HG03066 (cell line): Measurements from ENCODE around the gene CBLC.
A peak's percentile ranks its signal among the peaks of the same experiment; 100 is the strongest.

Source experiments
- ATAC-seq: cut with Tn5 transposase; IDR thresholded peaks from one replicate; pipeline ENCODE4 v1.9.1; 2021; ENCODE audit warnings: low read depth; ENCODE audit not compliant: unreplicated experiment

CBLC gene

GRCh38 chr19:44745887-44746600 lies 31.6 kb upstream of the CBLC start:
- no peak for ATAC-seq

- no peak for ATAC-seq
Observed at GRCh38 chr19:44746616-44746945, 31.1 kb upstream of the CBLC start.

- ATAC-seq, result no peak
Observed at GRCh38 chr19:44746946-44747738, 30.5 kb upstream of the CBLC start.

GRCh38 chr19:44747739-44748425 lies 29.8 kb upstream of the CBLC start:
- no peak for ATAC-seq

GRCh38 chr19:44748426-44749254 lies 29.1 kb upstream of the CBLC start, which contains the start of gene BCL3:
BCL3 (plus strand) TSS chr19:44748708; CDS start chr19:44748791, 83 bp downstream.
- no peak for ATAC-seq

GRCh38 chr19:44749292-44749691 lies 28.4 kb upstream of the CBLC start:
- no peak for ATAC-seq

GRCh38 chr19:44749994-44750393 lies 27.7 kb upstream of the CBLC start:
- no peak for ATAC-seq

- no peak for ATAC-seq
Observed at GRCh38 chr19:44752123-44752815, 25.4 kb upstream of the CBLC start.

GRCh38 chr19:44752816-44753625 lies 24.7 kb upstream of the CBLC start:
- ATAC-seq, result peak; percentile 59

- ATAC-seq, result no peak
Observed at GRCh38 chr19:44753626-44753931, 24.1 kb upstream of the CBLC start.

GRCh38 chr19:44753932-44754749 lies 23.5 kb upstream of the CBLC start:
- ATAC-seq, result no peak

- no peak for ATAC-seq
Observed at GRCh38 chr19:44754750-44755080, 23.0 kb upstream of the CBLC start.

- no peak for ATAC-seq
Observed at GRCh38 chr19:44755219-44755618, 22.5 kb upstream of the CBLC start.

GRCh38 chr19:44756089-44756562 lies 21.6 kb upstream of the CBLC start:
- no peak for ATAC-seq

GRCh38 chr19:44757057-44757734 lies 20.5 kb upstream of the CBLC start:
- no peak for ATAC-seq

- no peak for ATAC-seq
Observed at GRCh38 chr19:44757735-44758505, 19.8 kb upstream of the CBLC start.

GRCh38 chr19:44758596-44758995 lies 19.1 kb upstream of the CBLC start:
- ATAC-seq, result no peak
